ENCODE measurements around the gene PDLIM1. TPM values are rescaled to one million over a fixed set of nuclear protein-coding genes. Genes with fewer than 3 reads are reported as not detected.
"Not testable (repeated sequence)": the region's sequence is repeated elsewhere in the genome, so short reads cannot be mapped to it uniquely, and the experiment has no call there.

PDLIM1 gene
- total RNA-seq, 1 experiment from 2014 or later, result 55.6 TPM

- peaks cover 31% of the 10 kb centered on the region for H3K36me3 ChIP-seq
- not testable (repeated sequence) for H3K27me3 ChIP-seq (replicated peaks); H3K9me3 ChIP-seq (replicated peaks); H3K4me3 ChIP-seq
- peak overlapping the region; percentile 100 for H3K27ac ChIP-seq
- H3K4me1 ChIP-seq (replicated peaks), result peaks cover 42% of the 10 kb centered on the region
- peak in 1 of 2 experiments; percentile 37 for DNase-seq (ENCODE audit: low read depth in 1 of 2, low spot score in 2 of 2)
Measured at GRCh38 chr10:95228934-95229723, 61.7 kb downstream of the PDLIM1 start.

GRCh38 chr10:95225136-95225535 is 65.7 kb downstream of the PDLIM1 start:
- Histone ChIP-seq H3K27ac (no peak overlapping the region), H3K36me3 (no peaks in the 10 kb centered on the region), H3K9me3 (replicated peaks) (no peaks in the 10 kb centered on the region; the same call in 1 of the 2 replicates), H3K4me1 (replicated peaks) (peaks cover 47% of the 10 kb centered on the region), H3K27me3 (replicated peaks) (no peaks in the 10 kb centered on the region), H3K4me3 (no peak overlapping the region)
- no peak for DNase-seq (ENCODE audit: low read depth in 1 of 2, low spot score in 2 of 2)

- Histone ChIP-seq H3K27me3 (replicated peaks) (no peaks in the 10 kb centered on the region), H3K36me3 (no peaks in the 10 kb centered on the region; the same call in 1 of the 2 replicates), H3K4me3 (no peak overlapping the region), H3K4me1 (replicated peaks) (peaks cover 28% of the 10 kb centered on the region), H3K27ac (peak overlapping the region; percentile 64), H3K9me3 (replicated peaks) (no peaks in the 10 kb centered on the region)
- peak; percentile 85 to 89 for DNase-seq (ENCODE audit: low read depth in 1 of 2, low spot score in 2 of 2)
Measured at GRCh38 chr10:95221124-95221523, 69.7 kb downstream of the PDLIM1 start.

DNA sequence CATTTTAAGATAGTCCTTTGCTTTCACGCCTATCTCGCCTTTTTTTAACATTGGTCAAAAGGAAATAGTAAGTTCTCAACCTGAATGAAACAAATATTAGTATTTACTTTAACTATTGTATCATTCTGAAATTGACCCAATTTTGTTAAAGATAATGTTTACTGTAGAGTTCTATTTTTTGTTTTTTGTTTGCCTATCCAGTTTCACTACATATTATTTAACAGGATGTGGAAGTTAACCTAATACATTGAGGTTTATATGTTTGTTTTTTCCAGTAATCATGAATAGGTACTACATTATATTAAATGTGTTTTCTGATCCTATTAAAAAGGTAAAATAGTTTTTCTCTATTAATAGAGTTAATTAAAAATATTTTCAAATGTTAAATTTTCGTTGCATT is 70.3 kb downstream of the PDLIM1 start:
- H3K4me1 ChIP-seq (replicated peaks), result peaks cover 29% of the 10 kb centered on the region
- H3K27me3 ChIP-seq (replicated peaks), result no peaks in the 10 kb centered on the region
- H3K9me3 ChIP-seq (replicated peaks), result no peaks in the 10 kb centered on the region
- DNase-seq (ENCODE audit: low read depth in 1 of 2, low spot score in 2 of 2), result no peak
- H3K27ac ChIP-seq, result peak overlapping the region; percentile 40
- H3K36me3 ChIP-seq, result no peaks in the 10 kb centered on the region; the same call in 1 of the 2 replicates
- no peak overlapping the region for H3K4me3 ChIP-seq

DNA sequence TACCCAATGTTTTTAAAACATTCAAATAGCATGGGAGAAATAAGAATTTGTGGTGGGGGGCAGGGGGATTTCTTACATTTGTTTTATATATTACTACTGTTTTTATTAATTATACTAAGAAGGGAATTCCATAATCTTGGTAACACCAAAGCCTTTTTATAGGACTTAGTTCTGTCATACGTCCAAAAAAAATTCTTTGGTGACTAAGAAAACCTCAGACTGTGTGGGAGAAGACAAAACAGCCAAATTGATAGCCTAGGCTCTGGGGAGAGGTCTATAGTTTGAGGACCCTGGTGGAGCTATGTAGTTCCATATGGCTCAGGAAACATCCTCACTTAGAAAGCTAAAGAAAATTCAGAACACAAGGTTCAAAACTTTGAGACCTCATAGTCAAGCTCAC is 73.3 kb downstream of the PDLIM1 start:
- no peak overlapping the region for H3K27ac ChIP-seq
- H3K9me3 ChIP-seq (replicated peaks), result no peaks in the 10 kb centered on the region
- H3K27me3 ChIP-seq (replicated peaks), result no peaks in the 10 kb centered on the region
- peaks cover 45% of the 10 kb centered on the region for H3K4me1 ChIP-seq (replicated peaks)
- H3K36me3 ChIP-seq, result no peaks in the 10 kb centered on the region; the same call in 1 of the 2 replicates
- DNase-seq (ENCODE audit: low read depth in 1 of 2, low spot score in 2 of 2), result no peak
- H3K4me3 ChIP-seq, result no peak overlapping the region

DNA sequence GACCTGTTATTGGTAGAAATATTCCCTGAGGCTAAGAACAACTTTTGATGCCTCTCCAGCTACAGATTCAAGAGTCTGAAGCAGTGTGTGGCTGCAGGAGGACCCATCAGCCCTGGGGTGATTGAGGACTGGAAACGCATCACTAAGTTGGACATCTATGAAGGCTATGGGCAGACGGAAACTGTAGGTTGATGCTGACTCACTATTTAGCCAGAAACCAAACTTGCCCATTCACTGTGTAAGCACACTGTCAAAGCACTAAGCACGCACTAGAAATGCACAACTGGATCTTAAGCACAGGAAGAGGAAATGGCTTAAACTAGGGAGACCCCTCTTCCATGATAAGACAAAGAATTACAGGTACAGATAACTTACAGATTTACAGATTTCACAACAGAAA is 76.0 kb downstream of the PDLIM1 start:
- peaks cover 34% of the 10 kb centered on the region for H3K4me1 ChIP-seq (replicated peaks)
- H3K27me3 ChIP-seq (replicated peaks), result no peaks in the 10 kb centered on the region
- no peaks in the 10 kb centered on the region; the same call in 1 of the 2 replicates for H3K36me3 ChIP-seq
- H3K4me3 ChIP-seq, result no peak overlapping the region
- peak in 1 of 2 experiments; percentile 38 for DNase-seq (ENCODE audit: low read depth in 1 of 2, low spot score in 2 of 2)
- no peaks in the 10 kb centered on the region for H3K9me3 ChIP-seq (replicated peaks)
- H3K27ac ChIP-seq, result peak overlapping the region; percentile 25; the same call in 1 of the 2 replicates

GRCh38 chr10:95214369-95214768 is 76.4 kb downstream of the PDLIM1 start:
- H3K27ac ChIP-seq, result peak overlapping the region; percentile 25; the same call in 1 of the 2 replicates
- no peak for DNase-seq (ENCODE audit: low read depth in 1 of 2, low spot score in 2 of 2)
- no peaks in the 10 kb centered on the region for H3K27me3 ChIP-seq (replicated peaks)
- no peaks in the 10 kb centered on the region; the same call in 1 of the 2 replicates for H3K36me3 ChIP-seq
- H3K9me3 ChIP-seq (replicated peaks), result no peaks in the 10 kb centered on the region
- H3K4me1 ChIP-seq (replicated peaks), result peaks cover 33% of the 10 kb centered on the region
- no peak overlapping the region for H3K4me3 ChIP-seq

- no peaks in the 10 kb centered on the region for H3K36me3 ChIP-seq
- no peak overlapping the region for H3K27ac ChIP-seq
- DNase-seq (ENCODE audit: low read depth in 1 of 2, low spot score in 2 of 2), result no peak
- H3K9me3 ChIP-seq (replicated peaks), result no peaks in the 10 kb centered on the region
- no peaks in the 10 kb centered on the region for H3K27me3 ChIP-seq (replicated peaks)
- no peak overlapping the region for H3K4me3 ChIP-seq
- peaks cover 25% of the 10 kb centered on the region for H3K4me1 ChIP-seq (replicated peaks)
Measured at GRCh38 chr10:95211606-95212279, 79.1 kb downstream of the PDLIM1 start.

GRCh38 chr10:95209509-95210127 is 81.2 kb downstream of the PDLIM1 start:
- Histone ChIP-seq H3K27me3 (replicated peaks) (no peaks in the 10 kb centered on the region), H3K4me3 (no peak overlapping the region), H3K36me3 (no peaks in the 10 kb centered on the region), H3K9me3 (replicated peaks) (no peaks in the 10 kb centered on the region), H3K4me1 (replicated peaks) (peaks cover 14% of the 10 kb centered on the region), H3K27ac (no peak overlapping the region)
- DNase-seq (ENCODE audit: low read depth in 1 of 2, low spot score in 2 of 2), result no peak

- no peaks in the 10 kb centered on the region for H3K27me3 ChIP-seq (replicated peaks)
- no peaks in the 10 kb centered on the region for H3K9me3 ChIP-seq (replicated peaks)
- DNase-seq (ENCODE audit: low read depth in 1 of 2, low spot score in 2 of 2), result peak in 1 of 2 experiments; percentile 46
- no peak overlapping the region for H3K27ac ChIP-seq
- no peaks in the 10 kb centered on the region for H3K36me3 ChIP-seq
- H3K4me3 ChIP-seq, result no peak overlapping the region
- H3K4me1 ChIP-seq (replicated peaks), result 0 out of 2 replicates have a peak, but pooled peaks cover 7% of the 10 kb centered on the region
Measured at GRCh38 chr10:95208702-95209391, 82.0 kb downstream of the PDLIM1 start.

DNA sequence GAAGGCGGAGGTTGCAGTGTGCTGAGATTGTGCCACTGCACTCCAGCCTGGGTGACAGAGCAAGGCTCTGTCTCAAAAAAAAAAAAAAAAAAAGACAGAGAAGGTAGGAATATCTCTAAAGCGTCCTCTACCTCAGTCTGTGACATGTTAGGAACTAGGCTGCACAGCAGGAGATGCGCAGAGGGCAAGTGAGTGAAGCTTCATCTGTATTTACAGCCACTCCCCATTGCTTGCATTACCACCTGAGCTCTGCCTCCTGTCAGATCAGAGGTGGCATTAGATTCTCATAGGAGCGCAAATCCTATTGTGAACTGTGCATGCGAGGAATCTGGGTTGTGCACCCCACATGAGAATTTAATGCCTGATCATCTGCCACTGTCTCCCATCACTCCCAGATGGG is 87.9 kb downstream of the PDLIM1 start:
- not testable (repeated sequence) for DNase-seq (ENCODE audit: low read depth in 1 of 2, low spot score in 2 of 2); H3K27me3 ChIP-seq (replicated peaks); H3K36me3 ChIP-seq; H3K9me3 ChIP-seq (replicated peaks); H3K4me1 ChIP-seq (replicated peaks); H3K4me3 ChIP-seq; H3K27ac ChIP-seq

DNA sequence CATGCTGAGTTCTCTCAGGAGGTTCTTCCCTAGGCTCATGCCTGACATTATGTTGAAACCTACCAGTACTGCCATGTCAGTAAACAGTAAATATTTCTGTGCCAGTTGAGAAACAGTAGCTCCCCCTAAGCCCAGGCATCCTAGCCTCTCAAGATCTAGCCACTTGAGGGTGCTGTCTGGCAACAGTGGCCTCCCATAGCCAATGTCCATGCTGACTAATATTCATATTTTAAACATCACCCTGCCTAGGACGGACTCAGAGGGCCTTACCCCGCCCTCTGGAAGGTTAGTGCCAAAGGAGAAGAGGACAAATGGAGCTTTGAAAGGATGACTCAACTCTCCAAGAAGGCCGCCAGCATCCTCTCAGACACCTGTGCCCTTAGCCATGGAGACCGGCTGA is 89.1 kb downstream of the PDLIM1 start:
- Histone ChIP-seq H3K27me3 (replicated peaks) (no peaks in the 10 kb centered on the region; the same call in 1 of the 2 replicates), H3K36me3 (no peaks in the 10 kb centered on the region), H3K4me3 (no peak overlapping the region), H3K27ac (no peak overlapping the region), H3K9me3 (replicated peaks) (no peaks in the 10 kb centered on the region), H3K4me1 (replicated peaks) (no peaks in the 10 kb centered on the region)
- DNase-seq (ENCODE audit: low read depth in 1 of 2, low spot score in 2 of 2), result peak in 1 of 2 experiments; percentile 49

DNA sequence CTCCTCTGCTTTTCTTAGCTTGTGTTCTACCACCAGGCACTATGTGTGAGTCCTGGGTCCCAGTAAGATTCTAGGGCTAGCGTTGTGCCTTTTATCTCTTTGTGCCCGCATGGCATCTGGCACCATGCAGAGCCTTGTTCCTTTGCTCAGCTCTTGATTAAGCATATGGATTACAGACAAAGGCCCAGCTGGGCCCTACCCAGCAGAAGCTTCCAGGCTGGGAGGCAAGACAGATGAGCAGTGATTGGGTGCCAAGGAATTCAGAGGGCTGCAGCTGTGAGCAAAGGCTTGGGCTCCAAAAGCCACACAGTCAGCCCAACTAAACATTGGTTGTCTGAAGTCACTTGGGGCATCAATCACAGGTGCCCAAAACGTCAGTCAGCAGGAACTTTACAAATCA is 94.8 kb downstream of the PDLIM1 start:
- DNase-seq (ENCODE audit: low read depth in 1 of 2, low spot score in 2 of 2), result no peak

More for the DNA sequence above, 94.8 kb downstream of the PDLIM1 start:
- no peak overlapping the region for H3K4me3 ChIP-seq
- no peaks in the 10 kb centered on the region for H3K36me3 ChIP-seq
- no peaks in the 10 kb centered on the region for H3K4me1 ChIP-seq (replicated peaks)
- no peaks in the 10 kb centered on the region for H3K27me3 ChIP-seq (replicated peaks)
- H3K27ac ChIP-seq, result no peak overlapping the region
- H3K9me3 ChIP-seq (replicated peaks), result no peaks in the 10 kb centered on the region
